GM21576 (cell line): Measurements from ENCODE around the gene SLC25A25.
"Not testable (repeated sequence)": the region's sequence is repeated elsewhere in the genome, so short reads cannot be mapped to it uniquely, and the experiment has no call there.

Source experiments
- ATAC-seq: cut with Tn5 transposase; IDR thresholded peaks from one replicate; pipeline ENCODE4 v1.9.1; 2021; ENCODE audit warnings: mild to moderate bottlenecking, moderate library complexity; ENCODE audit not compliant: unreplicated experiment

SLC25A25 gene

GRCh38 chr9:128108269-128109049 lies 40.4 kb downstream of the SLC25A25 start:
- ATAC-seq = no peak

GRCh38 chr9:128109050-128109709 lies 41.1 kb downstream of the SLC25A25 start:
- ATAC-seq = no peak

- not testable (repeated sequence) for ATAC-seq
Observed at GRCh38 chr9:128111726-128112125, 43.7 kb downstream of the SLC25A25 start.

GRCh38 chr9:128113526-128114325 lies 45.7 kb downstream of the SLC25A25 start:
- no peak for ATAC-seq

GRCh38 chr9:128114326-128115186 lies 46.5 kb downstream of the SLC25A25 start:
- ATAC-seq = no peak

GRCh38 chr9:128115187-128116103 lies 47.4 kb downstream of the SLC25A25 start:
- ATAC-seq = no peak

- ATAC-seq = no peak
Observed at GRCh38 chr9:128116104-128117083, 48.4 kb downstream of the SLC25A25 start.

- ATAC-seq = no peak
Observed at GRCh38 chr9:128117613-128118471, 49.8 kb downstream of the SLC25A25 start.

- ATAC-seq = no peak
Observed at GRCh38 chr9:128118472-128118857, 50.4 kb downstream of the SLC25A25 start.

- ATAC-seq = no peak
Observed at GRCh38 chr9:128118971-128119665, 51.1 kb downstream of the SLC25A25 start.

- ATAC-seq = no peak
Observed at GRCh38 chr9:128120061-128120740, 52.2 kb downstream of the SLC25A25 start.

- ATAC-seq = no peak
Observed at GRCh38 chr9:128120741-128121465, 52.9 kb downstream of the SLC25A25 start.

- no peak for ATAC-seq
Observed at GRCh38 chr9:128121466-128121810, 53.4 kb downstream of the SLC25A25 start.

- no peak for ATAC-seq
Observed at GRCh38 chr9:128121924-128122808, 54.1 kb downstream of the SLC25A25 start.

- ATAC-seq = no peak
Observed at GRCh38 chr9:128122809-128123175, 54.8 kb downstream of the SLC25A25 start.
